B cell (primary cell): ENCODE results near the gene EBF3.

Experiments
- CTCF ChIP-seq: fragments of 200-600 bp; IDR thresholded peaks from one replicate; pipeline ENCODE4 v1.8.0; 2022; ENCODE audit warnings: antibody characterized with exemption, mild to moderate bottlenecking
- EZH2 ChIP-seq: IDR thresholded peaks from 2 replicates; pipeline ENCODE4 v1.6.1; 2012; ENCODE audit warnings: borderline replicate concordance, low read depth, mild to moderate bottlenecking, moderate library complexity, low read length; ENCODE audit not compliant: insufficient read depth, poor library complexity, severe bottlenecking

- TF ChIP-seq CTCF (no peak), EZH2 (no peak)
These were observed 93.7 kb downstream of the EBF3 start for GRCh38 chr10:129870474-129870757.
